K562 (cell line): ENCODE results near the gene METTL15. TPM values are rescaled to one million over a fixed set of nuclear protein-coding genes. Genes with fewer than 3 reads are reported as not detected.

Experiments used
- ATAC-seq: fragments of 200-7000 bp; cut with Tn5 transposase; 3 replicates; pipeline ENCODE4 v1.9.1; 2020; ENCODE audit warnings: moderate library complexity
- BruUV-seq: library from RNA; stranded (reverse); fragments of 400-500 nt; replicated peaks from 2 replicates; lab custom pipeline; 2021; lab: Mats Ljungman, UMichigan
- CTCF ChIA-PET: fragments of 300-600 bp; formaldehyde crosslinking; extraction: SDS; loops from one replicate; lab custom pipeline; 2021; ENCODE audit warnings: low intra/inter-chr PET ratio; lab: Yijun Ruan, JAX
- POLR2A ChIA-PET: fragments of 300-600, 350-650 bp; sonication (Branson Sonifier 250); formaldehyde crosslinking; extraction: SDS; loops from one replicate; lab custom pipeline; 2021; ENCODE audit warnings: antibody characterized with exemption, inconsistent platforms; lab: Yijun Ruan, JAX
- DNase-seq, 4 experiments: peaks; one replicate each; pipeline versions ENCODE4 v3.0.0 to v3.0.0-alpha.2; 2011 to 2018; ENCODE audit warnings: low spot score in 3 of 4, mixed read lengths in 3 of 4; ENCODE audit errors: extremely low read depth in 1 of 4
- FAIRE-seq: peaks from 2 replicates; lab custom pipeline; 2011; peaks lifted over from hg19 to GRCh38; lab: Jason Lieb, UNC
- H2AFZ ChIP-seq: 2 replicates; pipeline ENCODE4 v1.6.0; 2011; ENCODE audit warnings: low read depth, low read length, control low read depth, inconsistent platforms
- H3K27ac ChIP-seq: fragments of 200-600 bp; 3 replicates; pipeline ENCODE4 v1.8.0; 2011; ENCODE audit warnings: low read depth, mild to moderate bottlenecking, control low read depth, inconsistent platforms, low read length, moderate library complexity, mixed read lengths; ENCODE audit errors: extremely low read depth
- H3K27me3 ChIP-seq, 2 experiments: fragments of 300-600 bp in 1 of 2; 2 replicates in 1 of 2; 3 replicates in 1 of 2; pipeline versions ENCODE4 v1.6.0 to v1.8.0; 2011; ENCODE audit warnings: inconsistent platforms in 2 of 2, low read length in 2 of 2, mild to moderate bottlenecking in 1 of 2, mixed read lengths in 1 of 2, moderate library complexity in 1 of 2; ENCODE audit not compliant: control insufficient read depth in 2 of 2, insufficient read depth in 2 of 2
- H3K36me3 ChIP-seq: fragments of 300-600 bp; 3 replicates; pipeline ENCODE4 v1.8.0; 2011; ENCODE audit warnings: mild to moderate bottlenecking, low read length, inconsistent platforms; ENCODE audit not compliant: control insufficient read depth, insufficient read depth
- H3K4me1 ChIP-seq, 2 experiments: fragments of 200-600 bp in 1 of 2; replicated peaks in 1 of 2; 2 replicates in 1 of 2; 3 replicates in 1 of 2; pipeline versions ENCODE4 v1.5.1 to v1.8.0; 2011; ENCODE audit warnings: inconsistent platforms in 2 of 2, low read length in 2 of 2, mild to moderate bottlenecking in 1 of 2, mixed read lengths in 1 of 2, moderate library complexity in 1 of 2; ENCODE audit not compliant: control insufficient read depth in 2 of 2, insufficient read depth in 2 of 2
- H3K4me2 ChIP-seq: 2 replicates; pipeline ENCODE4 v1.6.1; 2011; ENCODE audit warnings: low read length, control low read depth, inconsistent platforms, mixed read lengths; ENCODE audit not compliant: insufficient read depth
- H3K4me3 ChIP-seq: fragments of 200-600 bp; sonication (generic), shearing (Covaris generic); 2 replicates; pipeline ENCODE4 v1.5.1; 2016; ENCODE audit warnings: control low read depth, inconsistent platforms
- H3K79me2 ChIP-seq: fragments of 200-600 bp; 3 replicates; pipeline ENCODE4 v1.8.0; 2011; ENCODE audit warnings: low read length, inconsistent platforms; ENCODE audit not compliant: control insufficient read depth, insufficient read depth
- H3K9ac ChIP-seq, 2 experiments: 2 replicates each; pipeline versions ENCODE4 v1.6.0 to v1.6.1; 2011; ENCODE audit warnings: low read depth in 2 of 2, low read length in 2 of 2, control low read depth in 1 of 2, inconsistent platforms in 1 of 2, mild to moderate bottlenecking in 1 of 2, mixed read lengths in 1 of 2; ENCODE audit not compliant: insufficient read depth in 1 of 2
- H3K9me1 ChIP-seq: one replicate; pipeline ENCODE4 v1.6.0; 2011; ENCODE audit warnings: inconsistent platforms, mild to moderate bottlenecking, low read length, moderate library complexity; ENCODE audit not compliant: control insufficient read depth, insufficient read depth
- H3K9me3 ChIP-seq: replicated peaks from 2 replicates; pipeline ENCODE4 v1.5.1; 2011; ENCODE audit warnings: low read depth, low read length, inconsistent platforms; ENCODE audit not compliant: control insufficient read depth, insufficient read depth
- H4K20me1 ChIP-seq: replicated peaks from 2 replicates; pipeline ENCODE4 v1.6.1; 2011; ENCODE audit warnings: low read length, inconsistent platforms, mixed read lengths; ENCODE audit not compliant: control insufficient read depth, insufficient read depth
- GATAD2B ChIP-seq: fragments of 450-650 bp; IDR thresholded peaks from 2 replicates; pipeline ENCODE4 v1.6.1; 2017; ENCODE audit warnings: mild to moderate bottlenecking, borderline replicate concordance
- GTF2E2 ChIP-seq: fragments of 200-800 bp; sonication (Bioruptor generic); IDR thresholded peaks from 2 replicates; pipeline ENCODE4 v1.6.1; 2016; ENCODE audit warnings: missing genetic modification characterization, missing compliant biosample characterization
- HDAC8 ChIP-seq: fragments of 450-650 bp; IDR thresholded peaks from 2 replicates; pipeline ENCODE4 v1.6.1; 2016; ENCODE audit warnings: mild to moderate bottlenecking, missing genetic modification characterization, moderate library complexity, missing compliant biosample characterization
- HMG20A ChIP-seq: fragments of 450-650 bp; formaldehyde crosslinking; conservative IDR thresholded peaks from 2 replicates; pipeline ENCODE4 v1.4.0; 2020; ENCODE audit warnings: mild to moderate bottlenecking, mixed read lengths
- HMGXB4 ChIP-seq: sonication (generic); formaldehyde crosslinking; IDR thresholded peaks from 2 replicates; pipeline ENCODE4 v1.8.1; 2023; ENCODE audit warnings: mild to moderate bottlenecking, missing genetic modification reagents
- NCOR1 ChIP-seq: fragments of 450-650 bp; IDR thresholded peaks from 2 replicates; pipeline ENCODE4 v1.6.1; 2016; ENCODE audit warnings: mild to moderate bottlenecking, moderate library complexity
- POLR2A ChIP-seq: fragments of 450-650 bp; conservative IDR thresholded peaks from 2 replicates; pipeline ENCODE4 v1.6.1; 2016
- SIN3B ChIP-seq: fragments of 450-650 bp; IDR thresholded peaks from 2 replicates; pipeline ENCODE4 v1.6.1; 2017; ENCODE audit warnings: low read depth, mild to moderate bottlenecking, moderate library complexity
- USF2 ChIP-seq: sonication (generic); formaldehyde crosslinking; IDR thresholded peaks from 2 replicates; pipeline ENCODE4 v1.5.0; 2020; ENCODE audit warnings: missing genetic modification reagents
- XRCC5 ChIP-seq: fragments of 200-400 bp; formaldehyde crosslinking; IDR thresholded peaks from 2 replicates; pipeline ENCODE4 v1.6.1; 2017; ENCODE audit warnings: low read depth, mild to moderate bottlenecking, low read length
- ZNF140 ChIP-seq: fragments of 250-450 bp; sonication (Bioruptor Pico); IDR thresholded peaks from 2 replicates; pipeline ENCODE4 v1.8.0; 2021; ENCODE audit warnings: moderate library complexity, mild to moderate bottlenecking, inconsistent platforms
- ZNF347 ChIP-seq: fragments of 450-650 bp; formaldehyde crosslinking; IDR thresholded peaks from 2 replicates; pipeline ENCODE4 v1.4.0; 2020; ENCODE audit warnings: low read depth, mild to moderate bottlenecking, moderate library complexity
- ZNF436 ChIP-seq: fragments of 250-450, 450-650 bp; sonication (Bioruptor Pico); formaldehyde crosslinking; IDR thresholded peaks from 2 replicates; pipeline ENCODE4 v1.7.0; 2020; ENCODE audit warnings: mild to moderate bottlenecking
- ZNF445 ChIP-seq: fragments of 250-450 bp; sonication (Bioruptor Pico); IDR thresholded peaks from 2 replicates; pipeline ENCODE4 v1.4.0; 2020; ENCODE audit warnings: low read depth, mild to moderate bottlenecking, moderate library complexity
- ZNF778 ChIP-seq: fragments of 450-650 bp; formaldehyde crosslinking; IDR thresholded peaks from 2 replicates; pipeline ENCODE4 v1.4.0; 2020; ENCODE audit warnings: mild to moderate bottlenecking, moderate library complexity
- WGBS: fragments of 100-300 bp; shearing (Covaris generic); methylation state at CpG from one replicate; pipeline ENCODE4 v1.1.6; 2016; ENCODE audit warnings: low coverage, mixed read lengths; ENCODE audit not compliant: insufficient coverage; ENCODE audit errors: missing lambda C conversion rate; 5-methylcytosine and 5-hydroxymethylcytosine counted together
- in situ Hi-C: fragments of 300-500 bp; cut with MboI; formaldehyde crosslinking; loops from 4 replicates; pipeline ENCODE4 v1.15.0; 2018; ENCODE audit warnings: inconsistent platforms, mixed read lengths
- intact Hi-C: fragments of 100-400 bp; cut with micrococcal nuclease; formaldehyde crosslinking; loops from 2 replicates; pipeline ENCODE4 v1.14.2; 2022
- polyA plus RNA-seq, 8 experiments: library from polyadenylated mRNA; depleted of rRNA in 4 of 8; stranded (reverse) in 5 of 8; unstranded in 3 of 8; fragments of >200 nt; fragmentation: Nextera tagmentation in 2 of 8; fragmentation: Illumina TruSeq in 1 of 8; extraction: Ambion mirVana in 2 of 8; extraction: Trizol in 1 of 8; gene quantifications; 2 replicates each; pipeline versions ENCODE4 v1.2.1 to v1.2.3, GENCODE V29; 2011 to 2014; ENCODE audit warnings: inconsistent platforms in 1 of 8, missing spikeins in 1 of 8
- total RNA-seq, 7 experiments: library from RNA; depleted of rRNA in 6 of 7; stranded (reverse); fragments of >200 nt in 6 of 7; fragmentation: Illumina TruSeq in 2 of 7; extraction: Trizol in 2 of 7; gene quantifications; 2 replicates each; pipeline versions ENCODE4 v1.2.1 to v1.2.3, GENCODE V29; 2011 to 2021; ENCODE audit warnings: low replicate concordance in 1 of 7
- TF ChIP-seq, protein P1 (sequence below): fragments of 450-650 bp; formaldehyde crosslinking; IDR thresholded peaks from 2 replicates; pipeline ENCODE4 v1.4.0; 2020; ENCODE audit warnings: mild to moderate bottlenecking, mixed read lengths

Gene METTL15
- total and polyA plus RNA-seq, 9 of the 15 experiments (the other 6 are each of a cell fraction or from before 2014, with no cell fraction given) = 10.7 to 21.7 (median 15.9) TPM

- no peak for TF ChIP-seq USF2 (CRISPR knock-in tag)
- no peak for TF ChIP-seq HMG20A (CRISPR knock-in tag)
- no peak for TF ChIP-seq HDAC8 (tag)
- TF ChIP-seq GTF2E2 = no peak
- no peak for TF ChIP-seq SIN3B
- no peak for TF ChIP-seq ZNF140 (CRISPR knock-in tag)
- no peak for TF ChIP-seq ZNF436 (CRISPR knock-in tag)
- TF ChIP-seq ZNF347 = no peak
- no peak for TF ChIP-seq ZNF445
- no peak for TF ChIP-seq GATAD2B
- TF ChIP-seq NCOR1 = no peak
- no peak for TF ChIP-seq XRCC5
These were observed 8.5 kb upstream of the METTL15 start (continued) for GRCh38 chr11:28099715-28100114.

GRCh38 chr11:28100665-28101064, 7.5 kb upstream of the METTL15 start:
- Histone ChIP-seq H3K4me1 (peaks cover 0 to 4% of the 10 kb centered on the region in 2 experiments; a peak in 2 of 5 replicates), H3K9me1 (no peaks in the 10 kb centered on the region), H3K9ac (no peak overlapping the region), H3K4me3 (no peak overlapping the region), H3K27me3 (no peaks in the 10 kb centered on the region), H2AFZ (no peak overlapping the region), H3K27ac (no peak overlapping the region), H3K79me2 (peaks cover 95% of the 10 kb centered on the region), H3K4me2 (no peak overlapping the region), H3K36me3 (peaks cover 24% of the 10 kb centered on the region; the same call in 2 of the 3 replicates), H3K9me3 (no peaks in the 10 kb centered on the region), H4K20me1 (no peaks in the 10 kb centered on the region)
- FAIRE-seq (no peak), ATAC-seq (no peak), DNase-seq (no peak)
- WGBS = 82% methylated on average over 2 of the region's 2 CpGs
- POLR2A ChIA-PET = no interaction called here
- CTCF ChIA-PET = interaction anchor here (0.6 kb wide), 1 partner anchor 14 kb away, joined by 3 read pairs; no protein-coding TSS in a partner anchor
- BruUV-seq = no TSS peak
- intact Hi-C loops (no loop called here), in situ Hi-C loops (no loop called here)
- TF ChIP-seq POLR2A (no peak), ZNF778 (CRISPR knock-in tag) (no peak), HMGXB4 (CRISPR knock-in tag) (no peak)
- TF ChIP-seq, protein P1, sequence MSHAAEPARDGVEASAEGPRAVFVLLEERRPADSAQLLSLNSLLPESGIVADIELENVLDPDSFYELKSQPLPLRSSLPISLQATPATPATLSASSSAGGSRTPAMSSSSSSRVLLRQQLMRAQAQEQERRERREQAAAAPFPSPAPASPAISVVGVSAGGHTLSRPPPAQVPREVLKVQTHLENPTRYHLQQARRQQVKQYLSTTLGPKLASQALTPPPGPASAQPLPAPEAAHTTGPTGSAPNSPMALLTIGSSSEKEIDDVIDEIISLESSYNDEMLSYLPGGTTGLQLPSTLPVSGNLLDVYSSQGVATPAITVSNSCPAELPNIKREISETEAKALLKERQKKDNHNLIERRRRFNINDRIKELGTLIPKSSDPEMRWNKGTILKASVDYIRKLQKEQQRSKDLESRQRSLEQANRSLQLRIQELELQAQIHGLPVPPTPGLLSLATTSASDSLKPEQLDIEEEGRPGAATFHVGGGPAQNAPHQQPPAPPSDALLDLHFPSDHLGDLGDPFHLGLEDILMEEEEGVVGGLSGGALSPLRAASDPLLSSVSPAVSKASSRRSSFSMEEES (CRISPR knock-in tag) = no peak
